Osteoblast (primary cell): Measurements from ENCODE around the gene COL4A5. TPM values are rescaled to one million over a fixed set of nuclear protein-coding genes. Genes with fewer than 3 reads are reported as not detected.

Experiments used
- DNase-seq: peaks from one replicate; pipeline ENCODE4 v3.0.0; 2011; ENCODE audit warnings: low spot score, mixed read lengths; ENCODE audit not compliant: insufficient read length; ENCODE audit errors: missing footprints
- H2AFZ ChIP-seq: 2 replicates; pipeline ENCODE4 v1.6.0; 2011; ENCODE audit warnings: mild to moderate bottlenecking, low read length
- H3K27ac ChIP-seq: 2 replicates; pipeline ENCODE4 v1.5.1; 2011; ENCODE audit warnings: mild to moderate bottlenecking, low read depth, low read length, moderate library complexity
- H3K27me3 ChIP-seq: 2 replicates; pipeline ENCODE4 v1.6.0; 2012; ENCODE audit warnings: mild to moderate bottlenecking, control low read depth, inconsistent platforms, low read length, moderate library complexity; ENCODE audit not compliant: insufficient read depth
- H3K36me3 ChIP-seq: 2 replicates; pipeline ENCODE4 v1.5.1; 2011; ENCODE audit warnings: mild to moderate bottlenecking, low read length, control low read depth, moderate library complexity; ENCODE audit not compliant: insufficient read depth
- H3K4me1 ChIP-seq: 2 replicates; pipeline ENCODE4 v1.5.1; 2011; ENCODE audit warnings: mild to moderate bottlenecking, low read length, control low read depth, moderate library complexity; ENCODE audit not compliant: insufficient read depth
- H3K4me2 ChIP-seq: 2 replicates; pipeline ENCODE4 v1.6.0; 2011; ENCODE audit warnings: mild to moderate bottlenecking, low read length; ENCODE audit not compliant: insufficient read depth
- H3K4me3 ChIP-seq: fragments of 200-600 bp; sonication (generic); 3 replicates; pipeline ENCODE4 v1.5.1; 2012; ENCODE audit warnings: mild to moderate bottlenecking, low read length, inconsistent platforms; ENCODE audit not compliant: insufficient read depth
- H3K79me2 ChIP-seq: 2 replicates; pipeline ENCODE4 v1.6.0; 2012; ENCODE audit warnings: mild to moderate bottlenecking, low read length, control low read depth, inconsistent platforms; ENCODE audit not compliant: insufficient read depth
- H3K9me3 ChIP-seq: 2 replicates; pipeline ENCODE4 v1.5.1; 2011; ENCODE audit warnings: low read depth, low read length, control low read depth
- H4K20me1 ChIP-seq: 2 replicates; pipeline ENCODE4 v1.6.0; 2012; ENCODE audit warnings: mild to moderate bottlenecking, low read length, control low read depth; ENCODE audit not compliant: insufficient read depth
- CTCF ChIP-seq: IDR thresholded peaks from 2 replicates; pipeline ENCODE4 v1.5.1; 2011; ENCODE audit warnings: mild to moderate bottlenecking, low read depth, low read length, moderate library complexity; ENCODE audit errors: extremely low read depth
- total RNA-seq: library from RNA; depleted of rRNA; stranded (reverse); fragments of >200 nt; gene quantifications from 2 replicates; pipeline ENCODE4 v1.2.3, GENCODE V29; 2012

COL4A5 gene
- total RNA-seq, 1 donor: 0.36 TPM

- TF ChIP-seq CTCF: no peak
- no peak for DNase-seq
- no peaks in the 10 kb centered on the region for H3K4me1 ChIP-seq
These were observed 117.9 kb downstream of the COL4A5 start for GRCh38 chrX:108557580-108557979.

GRCh38 chrX:108558217-108558616 lies 118.6 kb downstream of the COL4A5 start:
- H3K4me2 ChIP-seq: no peak overlapping the region
- H3K9me3 ChIP-seq: no peaks in the 10 kb centered on the region
- DNase-seq: no peak
- H3K27ac ChIP-seq: no peak overlapping the region
- H3K4me1 ChIP-seq: no peaks in the 10 kb centered on the region
- no peak overlapping the region for H2AFZ ChIP-seq
- H3K79me2 ChIP-seq: no peaks in the 10 kb centered on the region
- H3K27me3 ChIP-seq: peaks cover 4% of the 10 kb centered on the region
- H3K4me3 ChIP-seq: no peak overlapping the region
- TF ChIP-seq CTCF: no peak
- no peaks in the 10 kb centered on the region for H3K36me3 ChIP-seq
- no peaks in the 10 kb centered on the region for H4K20me1 ChIP-seq

More at GRCh38 chrX:108557580-108557979, 117.9 kb downstream of the COL4A5 start:
- Histone ChIP-seq H4K20me1 (no peaks in the 10 kb centered on the region), H3K27ac (no peak overlapping the region), H2AFZ (no peak overlapping the region), H3K4me2 (no peak overlapping the region), H3K9me3 (no peaks in the 10 kb centered on the region), H3K79me2 (no peaks in the 10 kb centered on the region), H3K36me3 (no peaks in the 10 kb centered on the region), H3K27me3 (peaks cover 3% of the 10 kb centered on the region), H3K4me3 (no peak overlapping the region)

- Histone ChIP-seq H2AFZ (no peak overlapping the region), H3K27me3 (peaks cover 3% of the 10 kb centered on the region), H3K36me3 (no peaks in the 10 kb centered on the region), H3K4me3 (no peak overlapping the region), H3K79me2 (no peaks in the 10 kb centered on the region), H3K4me1 (no peaks in the 10 kb centered on the region), H3K9me3 (no peaks in the 10 kb centered on the region), H3K4me2 (no peak overlapping the region), H3K27ac (no peak overlapping the region), H4K20me1 (no peaks in the 10 kb centered on the region)
- no peak for TF ChIP-seq CTCF
- DNase-seq: no peak
These were observed 133.5 kb downstream of the COL4A5 start for GRCh38 chrX:108573136-108573535.

GRCh38 chrX:108582151-108582550 lies 142.5 kb downstream of the COL4A5 start:
- Histone ChIP-seq H3K27me3 (peaks cover 3% of the 10 kb centered on the region), H3K9me3 (no peaks in the 10 kb centered on the region), H3K4me1 (no peaks in the 10 kb centered on the region), H3K27ac (no peak overlapping the region), H4K20me1 (no peaks in the 10 kb centered on the region), H3K36me3 (no peaks in the 10 kb centered on the region), H3K4me3 (no peak overlapping the region), H2AFZ (no peak overlapping the region), H3K79me2 (no peaks in the 10 kb centered on the region), H3K4me2 (no peak overlapping the region)
- TF ChIP-seq CTCF: no peak
- no peak for DNase-seq
